DOHH2 (cell line): ENCODE data around the gene SH3RF3.

Source experiments
- H3F3A ChIP-seq: fragments of 200-600 bp; sonication (generic), shearing (Covaris generic); 2 replicates; pipeline ENCODE4 v1.6.0; 2016; ENCODE audit warnings: antibody characterized with exemption, mild to moderate bottlenecking; ENCODE audit not compliant: control insufficient read depth, insufficient read depth
- H3K27ac ChIP-seq: fragments of 200-600 bp; sonication (generic); 2 replicates; pipeline ENCODE4 v1.5.1; 2014; ENCODE audit warnings: low read depth, mild to moderate bottlenecking, low read length, moderate library complexity
- H3K27me3 ChIP-seq: fragments of 200-600 bp; sonication (generic); 2 replicates; pipeline ENCODE4 v1.6.1; 2014; ENCODE audit warnings: mild to moderate bottlenecking, low read length, mixed read lengths; ENCODE audit not compliant: control insufficient read depth
- H3K36me3 ChIP-seq: fragments of 200-600 bp; sonication (generic); 2 replicates; pipeline ENCODE4 v1.6.1; 2014; ENCODE audit warnings: mild to moderate bottlenecking, low read length, moderate library complexity, mixed read lengths; ENCODE audit not compliant: control insufficient read depth
- H3K4me1 ChIP-seq: fragments of 200-600 bp; sonication (generic); 2 replicates; pipeline ENCODE4 v1.6.1; 2014; ENCODE audit warnings: mild to moderate bottlenecking, low read length, mixed read lengths; ENCODE audit not compliant: control insufficient read depth
- H3K4me2 ChIP-seq: fragments of 200-600 bp; sonication (generic); 2 replicates; pipeline ENCODE4 v1.6.0; 2014; ENCODE audit warnings: mild to moderate bottlenecking, low read length, moderate library complexity
- H3K4me3 ChIP-seq: fragments of 200-600 bp; sonication (generic); 2 replicates; pipeline ENCODE4 v1.5.1; 2014; ENCODE audit warnings: mild to moderate bottlenecking, low read length, mixed read lengths
- H3K79me2 ChIP-seq: fragments of 200-600 bp; sonication (generic); 2 replicates; pipeline ENCODE4 v1.6.1; 2014; ENCODE audit warnings: mild to moderate bottlenecking, low read length, mixed read lengths; ENCODE audit not compliant: control insufficient read depth
- H3K9me2 ChIP-seq: fragments of 200-600 bp; sonication (generic); replicated peaks from 2 replicates; pipeline ENCODE4 v1.6.1; 2014; ENCODE audit warnings: mild to moderate bottlenecking, low read length, mixed read lengths; ENCODE audit not compliant: control insufficient read depth
- H3K9me3 ChIP-seq: fragments of 200-600 bp; sonication (generic); 2 replicates; pipeline ENCODE4 v1.6.1; 2014; ENCODE audit warnings: antibody characterized with exemption, low read length, mixed read lengths; ENCODE audit not compliant: control insufficient read depth, insufficient read depth
- H4K20me1 ChIP-seq: fragments of 200-600 bp; sonication (generic); 2 replicates; pipeline ENCODE4 v1.6.0; 2014; ENCODE audit warnings: low read depth, mild to moderate bottlenecking, antibody characterized with exemption, low read length, moderate library complexity; ENCODE audit not compliant: control insufficient read depth, insufficient read depth
- CTCF ChIP-seq: fragments of 200-600 bp; sonication (generic); IDR thresholded peaks from one replicate; pipeline ENCODE4 v1.5.1; 2014; ENCODE audit warnings: antibody characterized with exemption, mild to moderate bottlenecking, low read depth, low read length; ENCODE audit not compliant: poor library complexity, severe bottlenecking
- EZH2phosphoT487 ChIP-seq: fragments of 200-600 bp; sonication (generic); IDR thresholded peaks from 2 replicates; pipeline ENCODE4 v1.6.1; 2017; ENCODE audit warnings: borderline replicate concordance, mild to moderate bottlenecking, antibody characterized with exemption, low read length, moderate library complexity, mixed read lengths

SH3RF3 gene

GRCh38 chr2:109529532-109530449, 400.8 kb downstream of the SH3RF3 start:
- TF ChIP-seq EZH2phosphoT487 (no peak), CTCF (no peak)
- Histone ChIP-seq H3K27me3 (no peaks in the 10 kb centered on the region), H3K79me2 (no peaks in the 10 kb centered on the region), H3K27ac (no peak overlapping the region), H3F3A (no peaks in the 10 kb centered on the region), H3K9me2 (no peaks in the 10 kb centered on the region), H4K20me1 (no peaks in the 10 kb centered on the region), H3K9me3 (no peaks in the 10 kb centered on the region), H3K4me3 (no peak overlapping the region), H3K4me2 (no peak overlapping the region), H3K4me1 (no peaks in the 10 kb centered on the region), H3K36me3 (no peaks in the 10 kb centered on the region)

GRCh38 chr2:109530712-109531111, 401.7 kb downstream of the SH3RF3 start:
- no peaks in the 10 kb centered on the region for H3K9me3 ChIP-seq
- no peak overlapping the region for H3K4me2 ChIP-seq
- no peaks in the 10 kb centered on the region for H3K9me2 ChIP-seq
- no peak overlapping the region for H3K27ac ChIP-seq
- H3K4me1 ChIP-seq, result no peaks in the 10 kb centered on the region
- TF ChIP-seq CTCF (no peak), EZH2phosphoT487 (no peak)
- no peak overlapping the region for H3K4me3 ChIP-seq
- H3K27me3 ChIP-seq, result no peaks in the 10 kb centered on the region
- H3K36me3 ChIP-seq, result no peaks in the 10 kb centered on the region
- H3F3A ChIP-seq, result no peaks in the 10 kb centered on the region
- H3K79me2 ChIP-seq, result no peaks in the 10 kb centered on the region
- no peaks in the 10 kb centered on the region for H4K20me1 ChIP-seq

GRCh38 chr2:109531221-109531620, 402.2 kb downstream of the SH3RF3 start:
- Histone ChIP-seq H3K4me1 (no peaks in the 10 kb centered on the region), H3K79me2 (no peaks in the 10 kb centered on the region), H3K27me3 (no peaks in the 10 kb centered on the region), H3K36me3 (no peaks in the 10 kb centered on the region), H3K9me3 (no peaks in the 10 kb centered on the region), H4K20me1 (no peaks in the 10 kb centered on the region), H3K9me2 (no peaks in the 10 kb centered on the region), H3K4me2 (no peak overlapping the region), H3K27ac (no peak overlapping the region), H3F3A (no peaks in the 10 kb centered on the region), H3K4me3 (no peak overlapping the region)
- no peak for TF ChIP-seq CTCF
- TF ChIP-seq EZH2phosphoT487, result no peak
